Measurements from ENCODE around the gene HYAL2.
"Not testable (repeated sequence)": the region's sequence is repeated elsewhere in the genome, so short reads cannot be mapped to it uniquely, and the experiment has no call there.

Gene HYAL2

GRCh38 chr3:50327129-50327528, 4.6 kb upstream of the HYAL2 start:
- DNase-seq: no peak

- DNase-seq: no peak
Measured at GRCh38 chr3:50326182-50326541, 3.6 kb upstream of the HYAL2 start.

GRCh38 chr3:50325497-50326181, 3.1 kb upstream of the HYAL2 start:
- DNase-seq: no peak

DNA sequence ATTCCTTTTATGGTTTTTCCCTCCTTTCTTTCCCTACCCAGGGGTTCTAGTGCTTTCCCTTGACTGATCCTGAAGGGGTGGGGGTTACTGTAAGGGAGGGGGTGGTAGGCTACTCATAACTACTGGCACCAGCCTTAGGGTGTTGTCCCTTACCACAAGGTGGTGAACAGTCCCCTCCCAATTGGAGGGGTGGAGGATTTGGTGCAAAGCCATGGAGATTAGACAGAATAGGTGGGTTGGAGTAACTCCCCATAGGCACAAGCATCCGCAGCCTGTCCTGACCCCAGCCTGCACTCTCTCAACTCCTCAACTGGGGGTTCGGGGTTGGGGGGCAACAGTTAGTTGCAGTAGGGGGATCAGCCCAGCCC, 2.6 kb upstream of the HYAL2 start:
- no peak for DNase-seq

DNA sequence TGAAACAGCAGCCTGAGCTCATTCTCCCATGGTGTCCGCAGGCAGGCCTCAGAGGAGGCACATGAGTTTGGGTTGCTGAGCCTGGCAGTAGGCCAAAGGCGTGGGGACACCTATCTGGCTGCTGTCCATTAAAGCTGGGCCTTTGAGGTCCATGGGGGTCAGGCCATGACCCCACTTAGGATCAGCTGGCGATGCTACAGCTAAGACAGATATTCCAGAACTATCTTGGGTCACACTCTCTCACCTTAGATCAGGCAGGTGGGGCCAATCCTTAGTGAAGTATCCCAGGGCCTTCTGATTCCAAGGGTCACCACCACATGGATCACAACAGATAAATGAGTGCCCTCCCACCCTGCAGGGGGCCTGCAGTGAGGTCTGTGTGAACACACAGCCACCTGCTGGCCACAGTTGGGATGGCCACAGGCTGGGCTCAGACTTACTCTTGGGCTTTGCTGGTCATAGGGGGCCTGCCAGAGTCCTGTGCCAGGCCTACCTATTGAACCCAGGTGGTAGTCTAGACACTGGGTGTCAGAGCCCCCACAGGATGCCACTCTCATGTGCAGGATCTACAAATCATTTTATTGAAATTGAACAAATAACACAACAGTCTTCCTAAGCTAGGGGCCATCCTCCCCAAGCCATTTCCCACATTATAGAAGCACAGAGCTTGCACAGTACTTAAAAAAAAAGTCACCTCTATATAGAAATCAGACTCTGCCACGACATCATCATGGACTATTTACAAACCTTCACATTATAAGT, 2.0 kb upstream of the HYAL2 start:
- peak; percentile 63 for DNase-seq

DNA sequence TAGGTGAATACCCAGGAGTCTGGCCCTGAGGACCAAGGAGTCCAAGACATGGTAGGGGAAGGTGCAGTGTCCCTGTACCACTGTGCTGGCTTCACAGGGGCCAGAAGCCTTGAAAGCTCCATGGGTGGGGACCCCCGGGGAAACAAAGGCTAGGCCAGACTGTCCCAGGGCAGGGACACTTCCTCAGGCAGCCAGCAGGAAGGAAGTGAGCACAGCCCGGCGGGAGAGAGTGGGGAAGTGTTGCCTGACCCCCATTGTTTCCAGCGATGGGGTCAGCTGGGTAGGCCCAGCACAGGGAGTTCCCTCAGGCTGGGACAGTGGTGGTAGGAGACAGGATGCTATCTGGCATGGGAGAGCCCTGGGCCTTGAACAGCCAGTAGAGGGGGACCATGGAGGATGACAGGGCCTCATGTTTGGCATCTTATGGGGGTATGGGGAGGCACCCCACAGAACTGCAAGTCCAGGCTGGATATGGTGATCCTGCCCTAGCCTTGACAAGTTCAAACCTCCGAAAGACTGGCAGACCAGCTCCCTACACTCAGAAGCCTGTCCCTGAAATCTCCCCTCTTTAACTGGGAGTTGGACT, 1.2 kb upstream of the HYAL2 start:
- no peak for DNase-seq

GRCh38 chr3:50323092-50323600, 601 bp upstream of the HYAL2 start:
- DNase-seq: no peak

DNA sequence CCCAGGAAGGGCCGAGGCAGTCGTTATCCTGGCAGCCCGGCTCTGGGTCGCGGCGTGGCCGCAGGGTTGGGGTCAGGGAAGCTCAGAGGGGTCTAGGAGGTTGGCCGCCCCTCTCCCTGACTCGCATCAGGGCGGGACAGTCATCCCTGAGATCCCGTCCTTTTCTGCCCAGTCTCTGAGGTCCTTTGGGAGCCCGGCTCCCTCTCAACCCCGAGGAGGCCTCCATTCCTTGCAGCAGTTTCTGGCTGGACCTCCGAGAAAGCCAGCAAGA, 495 bp downstream of the HYAL2 start:
- DNase-seq: no peak

GRCh38 chr3:50321336-50322114, 1.0 kb downstream of the HYAL2 start:
- DNase-seq: peak; percentile 84

DNA sequence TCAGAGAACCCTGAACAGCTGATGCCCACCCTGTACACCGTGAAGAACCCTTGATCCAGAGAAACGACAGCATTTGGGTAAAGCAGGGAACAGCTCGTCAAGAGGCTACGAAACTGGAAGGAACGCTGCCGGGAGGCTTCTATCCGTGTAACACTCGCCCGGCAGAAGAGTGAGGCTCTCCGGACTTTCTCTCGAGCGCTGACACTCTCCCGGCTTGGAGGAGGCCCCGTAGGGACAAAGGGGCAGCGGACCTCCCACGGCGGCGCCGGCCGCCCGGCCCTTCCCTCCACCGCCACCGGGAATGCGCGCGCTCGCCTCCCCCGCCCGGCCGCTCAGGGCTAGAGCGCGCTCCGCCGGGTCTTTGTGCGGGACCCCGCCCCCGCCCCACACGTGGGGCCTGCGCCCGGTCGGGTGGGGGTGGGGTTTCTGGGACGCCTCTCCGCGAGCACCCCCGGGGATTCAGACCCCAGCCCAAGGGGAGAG, 1.7 kb downstream of the HYAL2 start:
- DNase-seq: peak; percentile 59

- no peak for DNase-seq
Measured at GRCh38 chr3:50319894-50320625, 2.5 kb downstream of the HYAL2 start.

- no peak for DNase-seq
Measured at GRCh38 chr3:50319181-50319893, 3.2 kb downstream of the HYAL2 start.

DNA sequence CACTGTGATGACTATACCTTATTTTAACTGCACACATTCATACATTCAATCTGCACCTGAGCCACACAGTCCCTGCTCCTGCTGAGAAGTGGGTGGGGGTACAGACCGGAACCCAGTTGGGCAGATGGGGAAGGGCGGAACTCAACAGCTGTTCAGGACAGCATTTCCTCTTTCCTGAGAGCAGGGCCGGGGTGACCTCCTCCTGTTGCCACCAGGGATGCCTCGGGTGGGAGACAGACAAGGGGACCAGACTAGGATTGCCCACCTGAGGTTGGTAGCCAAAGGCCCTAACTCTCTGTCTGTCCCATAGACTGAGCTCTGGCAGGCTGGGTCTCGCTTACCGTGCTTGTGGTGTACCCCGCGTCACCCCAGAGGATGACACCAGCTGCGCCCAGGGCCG, 3.9 kb downstream of the HYAL2 start:
- no peak for DNase-seq

- DNase-seq: no peak
Measured at GRCh38 chr3:50318163-50318562, 4.4 kb downstream of the HYAL2 start.

DNA sequence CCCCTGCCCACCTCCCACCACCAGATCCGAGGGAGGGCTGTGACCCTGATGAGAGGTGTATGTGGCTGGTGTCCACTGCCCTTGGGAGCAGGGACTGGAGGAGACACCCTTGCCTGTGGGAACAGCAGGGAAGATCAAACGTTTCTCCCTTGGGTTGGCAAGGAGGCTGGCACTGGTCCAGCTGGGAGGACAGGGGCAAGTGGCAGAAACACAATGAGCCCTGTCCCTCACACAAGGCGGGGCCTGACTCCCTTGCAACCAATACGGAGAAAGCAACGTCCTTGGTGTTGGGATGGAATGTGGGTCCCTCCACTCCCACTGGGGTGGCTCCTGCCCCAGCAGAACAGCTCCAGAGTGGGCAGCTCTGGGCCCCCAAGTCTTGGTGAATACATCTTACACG, 5.2 kb downstream of the HYAL2 start:
- no peak for DNase-seq

DNA sequence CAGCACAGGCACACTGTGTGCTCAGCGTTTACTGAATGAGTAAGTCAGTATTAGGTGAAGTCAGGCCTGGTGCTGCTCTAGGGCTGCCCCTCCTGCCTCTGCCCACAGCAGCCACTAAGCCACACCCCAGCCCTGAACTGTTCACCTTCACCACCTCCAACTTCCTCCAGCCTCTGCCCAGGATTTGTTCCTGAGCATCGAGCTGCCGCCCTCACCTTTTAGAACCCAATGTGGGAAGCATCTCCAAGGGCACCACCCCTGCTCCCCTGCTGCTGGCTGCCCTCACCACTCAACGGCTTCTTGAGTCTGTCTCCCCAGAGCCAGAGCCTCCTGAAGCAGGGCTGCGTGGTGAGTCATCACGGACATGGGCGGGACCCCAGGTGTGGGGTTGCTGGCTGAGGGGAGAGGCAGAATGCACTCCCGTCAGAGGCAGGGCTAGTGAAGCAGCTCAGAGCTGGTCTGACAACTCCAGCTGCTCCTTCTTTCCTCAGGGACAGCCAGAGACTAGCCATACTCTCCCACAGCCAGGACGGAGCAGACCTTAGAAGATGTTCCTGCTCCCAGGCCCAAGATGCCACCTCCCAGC, 5.8 kb downstream of the HYAL2 start:
- peak; percentile 65 for DNase-seq

GRCh38 chr3:50314816-50315215, 7.7 kb downstream of the HYAL2 start:
- no peak for DNase-seq

GRCh38 chr3:50314342-50314741, 8.2 kb downstream of the HYAL2 start:
- no peak for DNase-seq

DNA sequence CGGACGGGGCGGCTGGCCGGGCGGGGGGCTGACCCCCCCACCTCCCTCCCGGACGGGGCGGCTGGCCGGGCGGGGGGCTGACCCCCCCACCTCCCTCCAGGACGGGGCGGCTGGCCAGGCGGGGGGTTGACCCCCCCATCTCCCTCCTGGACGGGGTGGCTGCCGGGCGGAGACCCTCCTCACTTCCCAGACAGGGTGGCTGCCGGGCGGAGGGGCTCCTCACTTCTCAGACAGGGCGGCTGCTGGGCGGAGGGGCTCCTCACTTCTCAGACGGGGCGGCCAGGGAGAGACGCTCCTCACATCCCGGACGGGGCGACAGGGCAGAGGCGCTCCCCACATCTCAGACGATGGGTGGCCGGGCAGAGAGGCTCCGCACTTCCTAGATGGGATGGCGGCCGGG, 10.5 kb downstream of the HYAL2 start:
- DNase-seq: not testable (repeated sequence)

GRCh38 chr3:50304601-50305000, 17.9 kb downstream of the HYAL2 start:
- DNase-seq: no peak

DNA sequence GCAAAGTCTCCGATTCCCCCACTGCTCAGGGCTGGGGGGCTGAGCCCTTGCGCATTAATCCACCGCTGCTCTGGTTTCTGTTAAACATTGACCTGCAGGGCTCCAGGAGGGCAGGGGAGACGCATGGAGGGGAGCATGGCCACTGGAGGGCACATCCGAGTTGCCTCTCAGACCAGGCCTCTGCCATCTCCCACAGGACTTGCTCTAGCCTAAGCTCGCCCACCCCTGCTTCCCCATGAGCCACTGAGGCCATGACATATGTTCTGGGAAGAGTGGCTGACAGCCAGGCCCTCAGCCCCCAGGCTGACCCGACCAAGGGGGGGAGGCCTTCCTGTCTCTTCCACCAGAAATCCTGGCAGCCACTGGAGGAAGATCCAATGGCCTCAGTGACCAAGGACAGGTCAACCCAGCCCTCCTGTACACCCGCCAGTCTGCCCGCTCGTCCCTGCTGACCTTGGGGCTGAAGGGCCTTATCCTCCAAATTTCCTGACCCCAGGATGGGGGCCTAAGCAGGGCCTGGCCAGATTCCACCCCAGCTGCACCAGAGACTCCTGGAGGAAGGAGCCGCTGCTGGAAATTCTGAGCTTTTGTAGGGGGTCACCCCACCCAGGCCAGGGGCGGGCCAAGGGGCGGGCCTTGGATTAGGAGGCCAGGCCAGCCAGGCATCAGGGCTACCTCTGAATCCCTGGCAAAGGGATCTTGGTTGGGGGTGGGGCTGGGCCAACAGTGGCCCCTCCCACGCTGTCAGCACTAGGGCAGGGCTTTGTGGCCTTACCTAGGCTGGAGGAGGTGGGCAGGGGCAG, 19.3 kb downstream of the HYAL2 start, which contains the start of gene HYAL1:
TSS of gene HYAL1 (minus strand) at position 562 of the 803 bp plus-strand sequence. CDS start 618 bp downstream, outside the sequence.
- DNase-seq: no peak
